Skin epidermis (tissue), 12 donors: ENCODE measurements around the gene CGB7.
"Not testable (repeated sequence)": the region's sequence is repeated elsewhere in the genome, so short reads cannot be mapped to it uniquely, and the experiment has no call there.

Experiments used
- H3K27ac ChIP-seq, 21 experiments: fragments of 200-600 bp; sonication (generic) in 11 of 21; one replicate each; pipeline ENCODE4 v1.5.0; 2020; ENCODE audit warnings: mild to moderate bottlenecking in 3 of 21, inconsistent platforms in 2 of 21, moderate library complexity in 2 of 21
- H3K4me3 ChIP-seq, 7 experiments: fragments of 200-600 bp; sonication (generic) in 2 of 7; one replicate each; pipeline ENCODE4 v1.5.0; 2020; ENCODE audit warnings: inconsistent platforms in 2 of 7, mild to moderate bottlenecking in 2 of 7, moderate library complexity in 1 of 7

The CGB7 gene

GRCh38 chr19:49049834-49050233, 7.7 kb downstream of the CGB7 start:
- not testable (repeated sequence) for H3K27ac ChIP-seq, H3K4me3 ChIP-seq

GRCh38 chr19:49049011-49049410, 8.5 kb downstream of the CGB7 start, which contains the start of gene CGB8:
CGB8 (minus strand) TSS chr19:49049111; CDS start chr19:49048739, 372 bp downstream.
- H3K27ac ChIP-seq, H3K4me3 ChIP-seq: not testable (repeated sequence)

DNA sequence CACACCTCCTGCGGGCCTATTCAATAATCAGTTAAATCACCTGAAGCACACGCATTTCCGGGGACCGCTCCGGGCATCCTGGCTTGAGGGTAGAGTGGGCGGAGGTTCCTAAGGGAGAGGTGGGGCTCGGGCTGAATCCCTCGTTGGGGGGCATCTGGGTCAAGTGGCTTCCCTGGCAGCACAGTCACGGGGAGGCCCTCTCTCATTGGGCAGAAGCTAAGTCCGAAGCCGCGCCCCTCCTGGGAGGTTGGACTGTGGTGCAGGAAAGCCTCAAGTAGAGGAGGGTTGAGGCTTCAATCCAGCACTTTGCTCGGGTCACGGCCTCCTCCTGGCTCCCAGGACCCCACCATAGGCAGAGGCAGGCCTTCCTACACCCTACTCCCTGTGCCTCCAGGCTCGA, 14.0 kb downstream of the CGB7 start, which contains the start of gene CGB5:
Gene CGB5, plus strand, starts transcription at position 301 of the 400 bp plus-strand sequence. CDS start 362 bp downstream, outside the sequence.
- H3K27ac ChIP-seq, H3K4me3 ChIP-seq: not testable (repeated sequence)

GRCh38 chr19:49042666-49043065, 14.9 kb downstream of the CGB7 start:
- H3K27ac ChIP-seq, H3K4me3 ChIP-seq: not testable (repeated sequence)

DNA sequence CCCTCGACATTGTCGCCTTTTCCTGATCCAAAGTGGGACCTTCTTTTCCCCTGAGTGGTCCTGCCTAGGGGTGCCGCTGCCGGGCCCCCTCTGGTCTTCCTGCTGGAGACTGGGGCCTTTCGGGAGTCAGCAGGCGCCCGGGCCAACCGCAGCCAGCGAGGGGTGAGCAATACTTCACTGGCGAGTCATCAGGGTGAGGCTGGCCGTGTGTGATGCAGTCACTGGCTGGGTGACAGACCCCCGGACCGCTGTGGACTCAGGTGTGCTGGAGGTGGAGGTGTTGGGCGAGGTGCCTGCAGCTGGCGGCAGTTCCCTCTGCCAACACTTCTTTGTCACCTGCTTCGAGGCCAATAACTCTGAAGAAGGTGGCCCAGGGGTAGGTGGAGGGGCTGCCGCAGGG, 15.4 kb downstream of the CGB7 start:
- Histone ChIP-seq H3K4me3 (no peak overlapping the region), H3K27ac (no peak overlapping the region)

DNA sequence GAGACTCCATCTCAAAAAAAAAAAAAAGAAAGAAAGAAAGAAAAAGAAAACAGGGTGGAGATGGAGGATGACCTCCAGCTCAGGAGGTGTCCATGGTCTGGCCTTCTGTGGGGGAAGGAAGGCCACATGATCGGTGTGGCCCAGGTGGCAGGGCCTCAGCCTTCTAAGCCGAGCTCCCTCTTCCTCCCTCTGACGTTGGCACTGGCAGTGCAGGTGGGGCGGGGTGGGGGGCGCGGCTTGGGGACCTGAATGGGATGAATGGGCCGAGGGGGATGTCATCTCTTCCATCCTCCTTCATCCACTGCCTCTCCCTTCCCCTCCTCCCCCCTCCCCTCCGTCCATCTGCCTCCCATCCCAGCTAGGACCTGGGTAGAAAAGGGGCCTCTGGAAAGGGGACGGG, 17.8 kb downstream of the CGB7 start:
- H3K27ac ChIP-seq, H3K4me3 ChIP-seq: not testable (repeated sequence)

GRCh38 chr19:49038557-49039276, 18.8 kb downstream of the CGB7 start:
- not testable (repeated sequence) for H3K4me3 ChIP-seq, H3K27ac ChIP-seq

DNA sequence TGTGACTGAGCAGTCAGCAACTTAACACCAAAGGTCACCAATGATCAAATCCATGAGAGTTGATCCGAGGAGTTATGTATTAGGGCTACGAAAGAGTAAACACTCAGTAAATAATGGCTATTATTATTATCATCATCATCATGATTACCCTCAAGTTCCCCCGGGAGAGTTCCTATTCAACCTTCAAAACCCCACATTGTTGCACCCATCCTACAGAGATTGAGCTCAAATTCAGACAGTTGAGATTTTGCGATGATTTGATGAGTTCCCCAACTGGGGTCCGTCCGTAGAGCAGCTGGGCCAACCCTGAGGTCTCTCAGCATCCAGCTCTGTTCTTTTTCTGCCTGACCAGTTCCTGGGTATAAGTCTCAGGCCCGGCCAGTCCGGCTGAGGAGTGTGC, 19.4 kb downstream of the CGB7 start:
- not testable (repeated sequence) for H3K27ac ChIP-seq, H3K4me3 ChIP-seq

DNA sequence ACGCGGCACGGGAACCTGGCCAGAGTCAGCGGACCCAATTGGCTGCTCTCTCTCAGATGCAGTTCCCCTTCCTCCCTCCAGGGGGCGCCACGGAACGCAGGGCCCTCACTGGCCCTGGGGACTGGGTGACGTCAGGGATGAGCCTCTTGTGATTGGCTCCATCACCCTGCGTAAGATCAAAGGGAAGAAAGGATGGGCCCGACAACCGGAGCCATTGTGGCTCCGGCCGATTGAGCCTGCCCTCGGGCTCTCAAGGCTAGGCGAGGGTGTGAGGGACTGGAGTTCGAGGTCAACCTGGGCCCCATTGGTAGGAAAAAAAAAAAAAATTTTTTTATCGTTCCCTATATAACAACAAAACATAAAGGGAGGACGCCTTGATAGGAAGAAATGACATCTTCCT, 20.7 kb downstream of the CGB7 start, which contains the start of gene CGB1:
Gene CGB1, minus strand, starts transcription at position 81 of the 400 bp plus-strand sequence. CDS start 184 bp downstream, outside the sequence.
- not testable (repeated sequence) for H3K27ac ChIP-seq, H3K4me3 ChIP-seq

DNA sequence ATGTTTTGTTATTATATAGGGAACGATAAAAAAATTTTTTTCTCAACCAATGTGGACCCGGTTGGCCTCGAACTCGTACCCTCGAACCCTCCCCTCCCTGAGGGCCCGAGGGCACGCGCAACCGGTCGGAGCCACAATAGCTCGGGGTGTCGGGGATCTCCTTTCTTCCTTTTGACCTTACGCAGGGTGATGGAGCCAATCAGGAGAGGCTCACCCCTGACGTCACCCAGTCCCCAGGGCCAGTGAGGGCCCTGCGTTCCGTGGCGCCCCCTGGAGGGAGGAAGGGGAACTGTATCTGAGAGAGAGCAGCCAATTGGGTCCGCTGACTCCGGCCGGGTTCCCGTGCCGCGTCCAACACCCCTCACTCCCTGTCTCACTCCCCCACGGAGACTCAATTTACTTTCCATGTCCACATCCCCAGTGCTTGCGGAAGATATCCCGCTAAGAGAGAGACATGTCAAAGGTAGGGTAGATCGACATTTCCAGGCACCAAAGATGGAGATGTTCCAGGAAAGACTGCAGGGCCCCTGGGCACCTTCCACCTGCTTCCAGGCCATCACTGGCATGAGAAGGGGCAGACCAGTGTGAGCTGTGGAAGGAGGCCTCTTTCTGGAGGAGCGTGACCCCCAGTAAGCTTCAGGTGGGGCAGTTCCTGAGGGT, 25.8 kb downstream of the CGB7 start, which contains the start of gene CGB2:
Gene CGB2, plus strand, starts transcription at position 249 of the 660 bp plus-strand sequence. Its CDS starts 206 bp downstream, at position 455.
- H3K4me3 ChIP-seq, H3K27ac ChIP-seq: not testable (repeated sequence)

GRCh38 chr19:49030323-49030722, 27.2 kb downstream of the CGB7 start:
- H3K27ac ChIP-seq, H3K4me3 ChIP-seq: not testable (repeated sequence)

GRCh38 chr19:49029749-49030148, 27.8 kb downstream of the CGB7 start:
- not testable (repeated sequence) for H3K27ac ChIP-seq, H3K4me3 ChIP-seq

DNA sequence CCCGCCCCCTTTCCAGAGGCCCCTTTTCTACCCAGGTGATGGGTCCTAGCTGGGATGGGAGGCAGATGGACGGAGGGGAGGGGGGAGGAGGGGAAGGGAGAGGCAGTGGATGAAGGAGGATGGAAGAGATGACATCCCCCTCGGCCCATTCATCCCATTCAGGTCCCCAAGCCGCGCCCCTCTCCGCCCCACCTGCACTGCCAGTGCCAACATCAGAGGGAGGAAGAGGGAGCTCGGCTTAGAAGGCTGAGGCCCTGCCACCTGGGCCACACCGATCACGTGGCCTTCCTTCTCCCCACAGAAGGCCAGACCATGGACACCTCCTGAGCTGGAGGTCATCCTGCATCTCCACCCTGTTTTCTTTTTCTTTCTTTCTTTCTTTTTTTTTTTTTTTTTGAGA, 28.9 kb downstream of the CGB7 start:
- H3K27ac ChIP-seq, H3K4me3 ChIP-seq: not testable (repeated sequence)

GRCh38 chr19:49025599-49025998, 31.9 kb downstream of the CGB7 start:
- not testable (repeated sequence) for H3K4me3 ChIP-seq, H3K27ac ChIP-seq

- not testable (repeated sequence) for H3K27ac ChIP-seq, H3K4me3 ChIP-seq
These were observed 32.5 kb downstream of the CGB7 start for GRCh38 chr19:49025088-49025487.

DNA sequence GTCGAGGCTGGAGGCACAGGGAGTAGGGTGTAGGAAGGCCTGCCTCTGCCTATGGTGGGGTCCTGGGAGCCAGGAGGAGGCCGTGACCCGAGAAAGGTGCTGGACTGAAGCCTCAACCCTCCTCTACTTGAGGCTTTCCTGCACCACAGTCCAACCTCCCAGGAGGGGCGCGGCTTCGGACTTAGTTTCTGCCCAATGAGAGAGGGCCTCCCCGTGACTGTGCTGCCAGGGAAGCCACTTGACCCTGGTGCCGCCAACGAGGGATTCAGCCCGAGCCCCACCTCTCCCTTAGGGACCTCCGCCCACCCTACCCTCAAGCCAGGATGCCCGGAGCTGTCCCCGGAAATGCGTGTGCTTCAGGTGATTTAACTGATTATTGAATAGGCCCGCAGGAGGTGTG, 33.3 kb downstream of the CGB7 start, which contains the start of gene CGB3:
Gene CGB3, minus strand, starts transcription at position 101 of the 400 bp plus-strand sequence. CDS start 362 bp downstream, outside the sequence.
- not testable (repeated sequence) for H3K4me3 ChIP-seq, H3K27ac ChIP-seq

- no peak overlapping the region for H3K4me3 ChIP-seq
- no peak overlapping the region for H3K27ac ChIP-seq
These were observed 35.4 kb downstream of the CGB7 start for GRCh38 chr19:49022116-49022515.

DNA sequence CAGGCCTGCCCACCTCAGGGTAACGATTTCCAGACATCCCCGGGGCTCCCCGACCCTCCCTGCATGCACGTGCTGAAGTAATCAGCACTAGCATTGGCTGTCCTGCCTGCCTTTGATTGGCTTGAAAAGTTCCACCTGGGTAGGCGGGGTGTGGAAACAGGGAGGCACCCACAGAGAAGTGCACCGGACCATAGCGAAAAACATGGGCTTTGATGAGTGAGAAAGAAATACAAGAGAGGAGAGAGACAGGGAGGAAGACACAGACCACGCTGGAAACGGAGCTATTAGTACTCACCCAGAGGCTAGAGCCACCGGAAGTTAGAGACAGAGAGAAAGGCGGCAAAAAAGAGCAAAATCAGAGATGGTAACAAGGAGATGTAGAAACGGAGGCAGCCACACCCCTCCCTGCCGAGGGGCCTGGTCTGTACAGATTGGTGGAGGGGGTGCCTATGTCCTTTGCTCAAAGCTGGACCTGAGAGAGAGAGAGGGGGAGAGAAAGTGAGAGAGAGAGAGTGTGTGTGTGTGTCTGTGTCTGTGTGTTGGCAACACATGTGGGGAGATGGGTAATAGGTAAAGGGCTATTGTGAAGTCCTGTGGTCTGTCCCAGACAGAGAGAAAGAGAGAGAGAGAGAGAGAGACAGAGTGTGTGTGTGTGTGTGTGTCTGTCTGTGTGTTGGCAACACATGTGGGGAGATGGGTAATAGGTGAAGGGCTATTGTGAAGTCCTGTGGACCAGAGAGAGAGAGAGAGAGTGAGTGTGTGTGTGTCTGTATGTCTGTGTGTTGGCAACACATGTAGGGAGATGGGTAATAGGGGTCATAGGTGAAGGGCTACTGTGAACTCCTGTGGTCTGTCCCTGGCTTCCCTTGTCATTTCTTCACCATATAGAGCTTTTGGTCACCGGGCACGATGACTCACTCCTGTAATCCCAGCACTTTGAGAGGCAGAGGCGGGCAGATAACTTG, 36.3 kb downstream of the CGB7 start:
- no peak overlapping the region for H3K27ac ChIP-seq

GRCh38 chr19:49020342-49020741, 37.2 kb downstream of the CGB7 start:
- H3K4me3 ChIP-seq: no peak overlapping the region
- no peak overlapping the region for H3K27ac ChIP-seq

More for the DNA sequence above, 36.3 kb downstream of the CGB7 start:
- no peak overlapping the region for H3K4me3 ChIP-seq
